HL-60/S4 treated with retinoic acid at 250 ng/mL for 4 days and 3 days (cell line): ENCODE measurements around the gene CCDC90B.
"Not testable (repeated sequence)": the region's sequence is repeated elsewhere in the genome, so short reads cannot be mapped to it uniquely, and the experiment has no call there.

ENCODE experiments used
- in situ Hi-C: fragments of 300-500 bp; cut with MboI; formaldehyde crosslinking; loops from 2 replicates; pipeline ENCODE4 v1.7.0; 2022; ENCODE audit warnings: low sequenced_read_pairs

Gene CCDC90B

DNA sequence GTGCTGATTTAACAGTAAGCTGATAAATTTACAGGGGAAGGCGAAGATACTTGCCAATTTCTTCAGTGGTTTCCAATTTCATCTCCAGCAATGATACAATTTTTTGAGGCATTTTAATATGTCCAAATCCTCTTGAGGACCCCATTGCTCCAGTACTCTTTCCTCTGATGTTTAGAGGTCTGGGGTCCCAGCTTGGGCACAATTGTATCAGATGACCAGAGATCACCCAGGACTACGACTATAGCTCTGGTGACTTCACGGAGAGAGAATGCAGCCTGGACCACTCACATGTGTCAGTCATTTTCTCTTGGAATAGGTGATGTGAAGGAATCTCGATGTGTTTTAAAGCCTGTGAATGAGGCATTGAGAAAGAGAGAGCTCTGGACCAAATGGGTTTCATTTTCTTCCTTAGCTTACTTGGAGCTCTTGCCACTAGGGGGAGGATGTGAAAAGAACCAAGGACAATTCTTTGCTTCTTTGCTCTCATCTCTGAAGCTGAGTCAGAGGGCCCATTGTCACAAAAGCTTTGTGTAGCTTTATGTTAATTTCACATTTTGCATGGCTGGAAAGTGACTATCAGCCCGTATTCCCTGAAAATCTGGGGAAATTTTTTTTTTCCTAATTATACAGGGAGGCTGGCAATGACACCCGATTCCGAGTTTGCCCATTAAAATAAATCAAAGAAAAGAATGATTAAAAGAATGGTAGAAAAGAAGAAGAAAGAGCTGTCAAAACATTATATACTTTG lies 6.7 kb upstream of the CCDC90B start:
- in situ Hi-C loops: no loop called here

DNA sequence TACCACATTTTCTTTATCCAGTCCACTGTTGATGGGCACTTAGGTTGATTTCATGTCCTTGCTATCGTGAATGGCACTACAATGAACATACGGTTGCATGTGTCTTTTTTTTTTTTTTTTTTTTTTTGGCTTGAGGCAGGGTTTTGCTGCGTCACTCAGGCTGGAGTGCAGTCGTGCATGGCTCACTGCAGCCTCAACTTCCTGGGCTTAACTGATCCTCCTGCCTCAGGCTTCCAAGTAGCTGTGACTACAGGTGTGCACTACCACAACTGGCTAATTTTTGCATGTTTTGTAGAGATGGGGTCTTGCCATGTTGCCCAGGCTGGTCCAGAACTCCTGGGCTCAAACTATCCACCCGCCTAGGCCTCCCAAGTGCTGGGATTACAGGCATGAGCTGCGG lies 1.5 kb upstream of the CCDC90B start:
- in situ Hi-C loops: no loop called here

DNA sequence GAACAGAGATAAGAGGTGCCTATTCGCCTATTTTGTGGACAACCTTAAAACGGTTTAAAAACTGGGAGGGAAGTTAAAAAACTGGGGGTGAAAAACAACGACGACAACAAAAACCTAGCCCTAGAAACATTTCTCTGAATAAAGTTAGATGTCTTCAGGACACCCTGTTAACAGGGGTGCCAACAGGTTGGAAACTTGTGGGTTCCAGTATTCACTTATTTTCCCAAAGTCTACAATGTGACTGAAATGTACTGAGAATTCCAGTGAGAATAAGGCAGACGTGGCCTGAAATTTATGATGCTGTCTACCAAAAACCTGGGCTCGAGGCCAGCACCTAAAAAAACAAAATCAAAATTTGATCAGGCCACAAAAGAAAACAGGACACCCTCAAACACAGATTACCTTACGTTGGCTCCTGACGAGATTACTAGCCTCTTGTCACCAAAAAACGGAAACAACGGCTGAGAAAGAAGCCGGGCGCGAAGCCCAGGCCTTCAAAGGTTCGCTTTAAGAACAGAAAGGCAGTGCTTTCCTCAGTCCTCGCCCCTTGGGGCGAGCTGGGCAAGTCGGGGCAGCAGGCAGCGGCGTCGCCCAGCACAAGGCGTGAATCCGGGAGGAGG lies 906 bp downstream of the CCDC90B start:
- in situ Hi-C loops: no loop called here

DNA sequence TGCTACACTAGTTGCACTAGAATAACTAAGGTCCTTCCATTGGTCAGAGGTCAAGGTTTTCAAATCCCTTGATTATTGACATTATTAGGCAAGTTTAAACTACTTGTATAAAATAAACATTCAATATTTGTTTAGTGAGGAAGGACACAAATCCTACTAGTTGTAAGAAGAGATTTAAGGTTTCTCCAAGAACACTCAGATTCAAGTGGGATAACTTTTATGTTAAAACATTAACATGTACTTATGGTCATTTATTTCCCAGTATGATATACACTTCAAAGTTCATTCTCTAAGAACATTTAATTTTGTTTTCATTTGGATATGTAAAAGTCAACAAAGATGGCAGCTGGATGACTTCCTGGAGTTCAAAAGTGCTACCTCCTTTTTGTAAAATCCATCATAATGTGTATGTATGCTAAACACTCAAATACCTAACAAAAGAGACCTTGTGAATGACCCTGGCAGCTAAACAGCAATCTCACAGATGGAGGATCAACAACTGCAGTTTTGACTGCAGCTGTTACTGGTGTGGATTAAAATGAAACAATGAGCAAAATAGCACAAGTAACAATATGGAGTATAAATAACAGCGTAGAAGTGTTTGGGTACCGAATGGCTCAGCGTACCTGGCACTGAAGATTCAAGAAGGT lies 1.5 kb downstream of the CCDC90B start:
- in situ Hi-C loops: no loop called here

DNA sequence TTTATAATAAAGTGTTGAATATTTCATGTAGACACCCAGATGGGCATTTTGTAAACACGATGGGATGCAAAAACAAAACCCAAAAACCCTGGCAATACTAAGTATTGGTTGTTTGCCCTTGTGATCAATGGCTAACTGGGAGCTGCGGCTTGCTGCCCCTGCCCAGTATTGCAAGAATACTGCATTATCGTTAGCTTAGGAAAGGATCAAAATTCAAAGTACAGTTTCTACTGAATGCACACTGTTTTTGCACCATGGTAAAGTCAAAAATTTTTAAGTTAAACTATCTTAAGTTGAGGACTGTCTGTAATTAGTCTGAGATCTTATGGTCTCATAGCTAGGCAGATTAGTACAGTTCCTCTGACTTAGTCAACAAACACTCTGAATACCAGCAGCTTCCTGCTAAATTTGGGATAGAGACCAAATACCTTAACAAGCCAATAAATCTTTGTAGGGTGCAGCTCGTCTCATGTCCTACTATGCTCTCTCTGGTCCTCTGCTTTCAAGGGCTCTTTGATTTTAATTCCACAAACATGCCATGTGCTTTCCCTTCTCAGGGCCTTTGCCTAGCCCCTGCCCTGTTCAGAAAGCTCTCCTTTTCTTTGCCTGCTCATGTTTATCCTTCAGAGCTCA lies 4.0 kb downstream of the CCDC90B start:
- in situ Hi-C loops: no loop called here

DNA sequence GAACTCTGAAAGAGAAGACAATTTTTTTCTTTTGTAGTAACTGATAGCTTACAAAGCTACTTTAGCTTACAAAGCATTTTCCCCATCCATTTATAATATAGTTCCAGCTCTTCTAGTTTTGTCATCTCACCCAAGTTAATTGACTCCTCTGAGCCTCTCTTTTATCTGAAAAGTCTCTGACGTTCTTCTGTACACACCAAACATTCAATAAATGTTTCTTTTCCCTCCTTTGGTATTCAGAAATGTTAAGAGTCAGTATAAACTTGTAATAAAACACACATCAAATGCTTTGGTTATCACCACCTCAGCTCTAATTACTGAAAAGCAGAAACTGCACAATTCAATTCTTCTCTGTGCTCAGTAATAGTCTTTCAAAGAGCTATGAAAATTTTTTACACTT lies 5.9 kb downstream of the CCDC90B start:
- in situ Hi-C loops: no loop called here

DNA sequence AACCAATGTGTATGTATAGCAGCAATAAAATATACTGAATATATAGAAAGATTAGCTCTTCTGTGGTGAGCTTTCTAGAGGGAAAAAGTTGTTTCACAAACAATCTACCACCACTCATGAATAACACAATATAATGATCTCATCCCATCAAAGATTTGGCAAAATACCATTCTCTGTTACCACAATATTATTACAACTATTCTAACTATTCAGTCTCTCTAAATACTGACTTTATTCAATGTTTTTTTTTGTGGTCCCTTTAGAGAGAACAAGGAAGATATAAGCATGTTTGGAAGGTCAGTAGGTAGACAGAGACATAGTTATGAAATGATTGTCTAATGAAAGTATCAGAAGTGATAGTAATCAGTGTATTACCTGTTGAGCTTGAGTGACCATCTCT lies 7.8 kb downstream of the CCDC90B start:
- in situ Hi-C loops: no loop called here

DNA sequence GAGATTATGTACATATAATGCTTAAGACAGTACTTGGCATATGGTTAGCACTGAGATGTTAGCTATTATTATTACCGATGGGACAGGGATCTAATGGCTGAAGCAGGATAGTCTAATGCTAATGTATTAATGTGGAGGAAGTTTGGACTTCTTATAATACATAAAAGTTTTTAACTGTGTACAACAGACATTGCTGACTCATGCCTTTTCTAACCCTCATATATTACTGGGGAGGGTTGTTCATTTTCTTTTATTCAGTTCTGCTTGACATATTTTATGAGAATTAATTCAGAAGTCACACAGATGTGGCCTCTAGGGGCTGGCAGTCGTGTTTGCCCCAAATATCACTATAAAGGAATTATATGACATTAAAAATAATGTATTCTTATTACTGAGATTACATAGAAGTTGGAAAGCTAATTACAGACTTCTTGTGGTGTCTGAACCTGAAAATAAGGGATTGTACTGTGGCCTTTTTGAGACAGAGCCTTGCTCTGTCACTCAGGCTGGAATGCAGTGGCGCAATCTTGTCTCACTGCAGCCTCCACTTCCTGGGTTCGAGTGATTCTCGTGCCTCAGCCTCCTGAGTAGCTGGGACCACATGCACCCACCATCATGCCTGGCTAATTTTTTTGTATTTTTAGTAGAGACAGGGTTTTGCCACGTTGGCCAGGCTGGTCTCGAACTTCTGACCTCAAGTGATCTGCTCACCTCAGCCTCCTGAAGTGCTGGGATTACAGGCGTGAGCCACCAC lies 10.1 kb downstream of the CCDC90B start:
- in situ Hi-C loops: no loop called here

DNA sequence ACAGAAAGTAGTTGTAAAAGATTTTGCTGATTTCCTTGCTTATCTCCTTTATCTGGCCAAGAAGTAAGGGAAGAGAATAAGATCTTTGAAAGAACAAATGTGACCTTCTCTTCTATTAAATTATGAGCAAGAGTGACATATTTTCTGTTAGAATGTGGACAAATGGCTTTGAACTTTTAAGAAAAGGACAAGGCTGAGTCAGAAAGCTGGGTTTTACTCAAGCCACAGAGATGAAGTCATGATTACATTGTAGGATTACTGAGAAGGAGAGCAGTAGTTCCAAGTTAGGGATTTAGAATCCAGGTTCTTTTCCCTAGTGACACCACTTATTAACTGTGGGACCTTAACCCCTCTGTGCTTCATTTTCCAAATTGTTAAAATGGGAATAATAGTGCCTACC lies 13.5 kb downstream of the CCDC90B start:
- in situ Hi-C loops: no loop called here

DNA sequence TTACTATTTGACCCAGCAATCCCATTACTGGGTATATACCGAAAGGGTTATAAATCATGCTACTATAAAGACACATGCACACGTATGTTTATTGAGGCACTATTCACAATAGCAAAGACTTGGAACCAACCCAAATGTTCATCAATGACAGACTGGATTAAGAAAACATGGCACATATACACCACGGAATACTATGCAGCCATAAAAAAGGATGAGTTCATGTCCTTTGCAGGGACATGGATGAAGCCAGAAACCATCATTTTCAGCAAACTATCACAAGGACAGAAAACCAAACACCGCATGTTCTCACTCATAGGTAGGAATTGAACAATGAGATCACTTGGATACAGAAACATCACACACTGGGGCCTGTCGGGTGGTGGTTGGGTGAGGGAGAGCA lies 14.4 kb downstream of the CCDC90B start:
- in situ Hi-C loops: not testable (repeated sequence)

DNA sequence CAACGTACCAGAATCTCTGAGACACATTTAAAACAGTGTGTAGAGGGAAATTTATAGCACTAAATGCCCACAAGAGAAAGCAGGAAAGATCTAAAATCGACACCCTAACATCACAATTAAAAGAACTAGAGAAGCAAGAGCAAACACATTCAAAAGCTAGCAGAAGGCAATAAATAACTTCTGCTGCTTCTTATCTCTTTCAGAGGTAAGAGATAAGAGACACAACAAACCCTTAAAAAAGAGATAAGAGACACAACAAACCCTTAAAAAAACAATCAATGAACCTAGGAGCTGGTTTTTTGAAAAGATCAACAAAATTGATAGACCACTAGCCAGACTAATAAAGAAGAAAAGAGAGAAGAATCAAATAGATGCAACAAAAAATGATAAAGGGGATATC lies 17.1 kb downstream of the CCDC90B start:
- in situ Hi-C loops: not testable (repeated sequence)

DNA sequence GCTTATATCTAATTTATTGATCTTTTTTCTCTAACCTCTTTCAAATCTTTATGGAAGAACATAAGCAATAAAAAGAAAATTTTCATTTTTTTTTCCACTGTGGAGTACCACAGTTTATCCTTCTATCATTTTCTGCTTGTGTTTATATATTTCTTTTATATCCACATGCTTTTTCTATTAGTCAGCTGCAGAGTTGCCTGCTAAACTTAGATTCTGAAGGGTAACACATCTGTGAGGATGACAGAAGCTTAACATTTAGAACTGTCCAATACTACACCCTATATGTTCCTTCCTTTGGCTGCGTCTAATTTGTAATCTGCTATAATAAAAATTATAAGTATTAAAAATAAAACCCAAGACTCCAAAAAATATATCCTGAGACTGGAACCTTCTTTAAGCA lies 20.8 kb downstream of the CCDC90B start:
- in situ Hi-C loops: no loop called here

DNA sequence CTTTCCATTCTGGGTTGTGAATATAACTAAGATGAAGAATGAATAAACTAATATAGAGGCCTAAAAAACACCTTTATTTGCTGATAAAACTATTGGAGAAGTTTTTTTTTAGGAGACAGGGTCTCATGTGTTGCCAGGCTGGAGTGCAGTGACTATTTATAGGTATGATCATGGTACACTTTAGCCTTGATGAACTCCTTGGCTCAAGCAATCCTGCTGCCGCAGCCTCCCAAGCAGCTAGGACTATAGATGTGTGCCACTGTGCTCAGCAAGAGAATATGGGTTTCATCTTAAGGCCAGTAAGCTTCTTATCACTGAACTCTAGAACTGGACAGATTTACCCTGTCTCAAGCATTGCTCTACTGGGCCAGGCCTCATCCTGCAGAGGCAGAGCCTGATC lies 26.6 kb downstream of the CCDC90B start:
- in situ Hi-C loops: no loop called here

DNA sequence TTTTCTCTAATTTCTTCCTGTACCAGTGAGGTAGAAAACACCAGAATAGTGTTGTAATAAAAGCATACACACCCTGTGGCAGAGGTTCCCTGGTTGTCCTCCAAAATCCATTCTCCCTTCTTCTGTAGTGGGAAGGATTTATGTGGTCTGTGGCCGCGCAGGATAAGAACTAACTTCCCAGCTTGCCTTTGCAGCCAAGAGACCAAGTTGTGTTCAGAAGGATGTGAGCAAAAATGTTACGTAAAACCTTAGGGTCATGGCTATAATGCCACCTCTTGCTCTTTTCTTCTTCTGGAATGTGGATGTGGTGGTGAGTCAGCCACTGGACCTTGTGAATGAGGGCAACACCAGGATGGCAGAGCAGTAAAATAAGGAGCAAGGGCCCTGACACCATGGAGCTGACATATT lies 28.4 kb downstream of the CCDC90B start:
- in situ Hi-C loops: no loop called here

DNA sequence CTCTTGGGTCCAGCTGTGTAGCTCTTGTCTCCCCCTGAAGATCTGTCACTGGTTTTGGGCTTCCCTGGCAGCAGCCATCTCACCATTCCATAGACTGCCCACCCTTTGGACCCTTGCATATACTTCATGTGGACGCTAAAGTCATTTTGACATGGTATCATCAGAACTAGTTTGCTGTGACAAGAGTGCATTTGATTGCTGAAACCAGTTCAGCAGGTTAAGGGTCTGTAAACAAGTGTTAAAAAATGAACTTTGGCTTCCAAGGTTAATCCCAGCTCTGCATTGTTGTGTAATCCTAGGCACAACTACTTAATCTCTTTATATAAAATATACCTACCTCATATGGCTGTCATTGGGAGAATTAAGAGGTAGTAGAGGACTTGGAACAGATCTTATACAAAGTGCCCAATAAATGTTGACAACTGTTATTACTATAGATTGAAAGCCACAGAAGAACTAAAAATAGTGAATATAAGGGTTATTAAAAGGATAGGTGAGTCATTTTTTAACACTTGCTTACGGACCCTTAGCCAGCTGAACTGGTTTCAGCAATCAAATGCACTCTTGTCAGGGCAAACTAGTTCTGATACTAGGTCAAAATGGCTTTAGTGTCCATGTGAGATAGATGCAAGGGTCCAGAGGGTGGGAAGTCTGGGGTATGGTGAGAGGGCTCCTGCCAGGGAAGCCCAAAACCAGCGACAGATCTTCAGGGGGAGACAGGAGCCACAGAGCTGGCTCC lies 29.4 kb downstream of the CCDC90B start:
- in situ Hi-C loops: no loop called here

DNA sequence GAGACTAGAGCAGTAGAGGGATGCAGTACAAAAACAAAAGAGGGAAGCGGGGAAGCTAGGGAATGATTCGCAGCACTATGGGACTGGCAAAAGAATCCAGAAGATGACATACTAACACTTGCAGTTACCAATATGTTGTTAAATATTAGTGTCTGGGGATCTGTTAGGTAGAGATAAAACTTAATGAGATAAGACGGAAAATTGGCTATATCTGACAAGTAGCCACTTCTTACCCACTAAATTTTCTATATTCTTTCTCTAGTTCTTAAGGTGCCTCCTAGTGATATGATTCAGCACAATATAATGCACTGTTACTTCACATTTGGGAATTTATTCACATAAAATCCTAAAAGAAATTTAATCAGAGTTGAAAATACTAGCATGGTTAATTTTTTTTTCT lies 30.8 kb downstream of the CCDC90B start:
- in situ Hi-C loops: no loop called here

DNA sequence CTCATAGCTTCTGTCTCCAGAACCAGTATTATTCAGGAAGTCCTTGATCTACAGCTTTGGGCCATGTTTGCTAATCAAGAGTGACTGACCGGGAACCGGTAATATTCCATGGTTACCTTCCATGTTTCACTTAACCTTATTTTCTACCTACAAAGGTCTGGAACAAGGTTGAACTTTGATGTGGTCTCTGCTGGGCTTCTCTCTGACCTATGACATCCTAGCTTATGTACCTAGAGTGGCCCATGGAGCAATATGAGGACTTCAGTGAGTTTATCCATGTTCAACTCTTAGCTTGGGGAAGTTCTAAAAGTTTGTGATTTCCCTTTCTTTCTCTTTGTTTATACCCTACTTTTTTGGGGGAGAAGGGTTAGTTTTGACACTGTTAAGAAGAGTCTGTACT lies 33.2 kb downstream of the CCDC90B start:
- in situ Hi-C loops: no loop called here

DNA sequence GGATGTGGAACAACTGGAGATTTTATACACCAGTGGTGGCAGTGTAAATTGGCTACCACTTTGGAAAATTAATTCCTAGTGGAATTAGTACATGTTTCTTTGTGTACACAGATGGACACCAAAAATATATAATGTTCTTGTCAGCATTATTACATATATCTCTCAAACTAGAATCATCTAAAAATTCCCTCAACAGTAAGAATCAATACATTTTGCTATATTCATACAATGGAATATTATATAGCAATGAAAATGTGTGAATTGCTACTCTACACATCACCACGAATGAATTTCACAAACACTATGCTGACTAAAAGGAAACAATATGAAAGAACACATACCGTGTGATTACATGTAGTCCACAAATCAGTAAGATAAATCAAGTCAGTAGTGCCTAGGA lies 33.9 kb downstream of the CCDC90B start:
- in situ Hi-C loops: no loop called here

DNA sequence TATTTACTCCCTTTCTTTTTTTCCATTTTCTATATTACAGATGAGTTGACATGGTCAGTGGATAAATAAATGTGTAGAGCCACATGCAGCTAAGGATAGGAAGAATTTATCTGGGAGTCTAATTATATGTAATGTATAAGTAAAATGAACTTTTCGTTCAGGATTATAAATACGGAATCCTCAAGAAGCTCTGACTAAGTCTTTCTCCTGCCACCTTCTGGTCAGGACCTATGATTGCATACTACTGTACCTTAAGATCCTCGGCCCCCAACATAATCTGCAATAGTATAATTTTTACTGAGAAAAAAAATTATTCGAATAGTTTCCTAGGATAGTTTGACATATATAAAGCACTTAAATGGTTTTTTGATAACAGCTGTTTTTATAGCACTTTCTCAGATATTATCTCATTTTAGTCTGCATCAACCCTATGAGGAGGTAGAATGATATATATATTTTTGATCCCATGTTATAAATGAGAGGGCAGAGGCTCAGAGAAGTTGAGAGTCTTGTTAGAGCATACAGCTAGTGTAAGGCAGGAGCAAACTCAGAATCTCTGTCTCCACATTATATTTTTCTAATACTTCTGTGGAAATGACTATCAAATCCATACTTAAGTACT lies 36.1 kb downstream of the CCDC90B start:
- in situ Hi-C loops: no loop called here

DNA sequence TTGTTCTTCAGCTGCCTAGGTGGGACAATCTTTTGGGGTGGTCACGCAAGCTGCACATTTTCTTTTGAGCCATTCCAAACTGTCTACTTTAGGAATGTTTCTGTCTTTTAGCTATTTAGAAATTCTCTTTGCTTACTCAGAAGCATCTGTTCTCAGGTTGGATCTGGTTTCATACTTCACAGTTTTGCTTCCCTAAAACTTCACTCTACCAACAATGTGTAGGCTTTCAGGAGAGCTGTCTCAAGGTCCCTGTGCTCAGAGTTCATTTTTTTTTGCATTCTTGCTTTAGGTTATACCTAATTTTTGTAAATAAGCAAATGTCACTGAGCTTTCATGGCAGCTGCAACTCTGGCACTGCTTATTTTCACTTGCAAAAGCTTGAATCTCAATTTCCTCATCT lies 36.7 kb downstream of the CCDC90B start:
- in situ Hi-C loops: no loop called here
